HEK293 (cell line): ENCODE measurements around the gene TNFRSF14.

Experiments used
- CTCF ChIA-PET: fragments of 350-600 bp; formaldehyde crosslinking; extraction: SDS; loops from one replicate; lab custom pipeline; 2021; ENCODE audit warnings: antibody characterized with exemption; lab: Yijun Ruan, JAX
- POLR2A ChIA-PET: fragments of 300-600 bp; formaldehyde crosslinking; extraction: SDS; loops from one replicate; lab custom pipeline; 2020; ENCODE audit warnings: antibody characterized with exemption, inconsistent platforms; lab: Yijun Ruan, JAX
- H3K27ac ChIP-seq: fragments of 200-500 bp; sonication (Bioruptor generic); 2 replicates; pipeline ENCODE4 v1.5.1; 2014; ENCODE audit warnings: low read depth, low read length, control low read depth, inconsistent platforms; ENCODE audit errors: extremely low read depth
- H3K36me3 ChIP-seq, 2 experiments: fragments of 200-500 bp in 1 of 2; sonication (Bioruptor generic) in 1 of 2; 1 replicate in 1 of 2; 2 replicates in 1 of 2; pipeline ENCODE4 v1.5.1; 2014 to 2017; ENCODE audit warnings: inconsistent platforms in 2 of 2, low read length in 2 of 2; ENCODE audit not compliant: control insufficient read depth in 2 of 2, insufficient read depth in 1 of 2
- H3K4me1 ChIP-seq: fragments of 200-500 bp; sonication (Bioruptor generic); 2 replicates; pipeline ENCODE4 v1.5.1; 2014; ENCODE audit warnings: mild to moderate bottlenecking, low read length, inconsistent platforms; ENCODE audit not compliant: control insufficient read depth, insufficient read depth
- H3K4me3 ChIP-seq: 2 replicates; pipeline ENCODE4 v1.5.1; 2011; ENCODE audit warnings: low read depth, mild to moderate bottlenecking, control low read depth, low read length, moderate library complexity
- H3K9me3 ChIP-seq: fragments of 200-500 bp; sonication (Bioruptor generic); 2 replicates; pipeline ENCODE4 v1.5.1; 2014; ENCODE audit warnings: low read depth, low read length, inconsistent platforms; ENCODE audit not compliant: control insufficient read depth, insufficient read depth
- HOXC10 ChIP-seq: sonication (generic); formaldehyde crosslinking; IDR thresholded peaks from 2 replicates; pipeline ENCODE4 v1.8.1; 2023; ENCODE audit warnings: mild to moderate bottlenecking, missing genetic modification reagents
- ZBTB17 ChIP-seq: fragments of 450-650 bp; formaldehyde crosslinking; IDR thresholded peaks from 2 replicates; pipeline ENCODE4 v1.5.1; 2016; ENCODE audit warnings: missing biosample characterization, missing genetic modification characterization
- ZBTB26 ChIP-seq: fragments of 450-650 bp; formaldehyde crosslinking; optimal IDR thresholded peaks from 2 replicates; pipeline ENCODE3; 2016; ENCODE audit warnings: missing biosample characterization, mild to moderate bottlenecking, missing genetic modification characterization
- ZFP69B ChIP-seq: fragments of 450-650 bp; formaldehyde crosslinking; IDR thresholded peaks from 2 replicates; pipeline ENCODE4 v1.5.1; 2016; ENCODE audit warnings: missing biosample characterization, missing genetic modification characterization
- ZNF10 ChIP-seq: fragments of 450-650 bp; formaldehyde crosslinking; IDR thresholded peaks from 2 replicates; pipeline ENCODE4 v1.5.1; 2017; ENCODE audit warnings: missing biosample characterization, missing genetic modification characterization
- ZNF140 ChIP-seq: fragments of 450-650 bp; formaldehyde crosslinking; IDR thresholded peaks from 2 replicates; pipeline ENCODE4 v1.5.1; 2016; ENCODE audit warnings: missing biosample characterization, missing genetic modification characterization
- ZNF223 ChIP-seq: fragments of 450-650 bp; formaldehyde crosslinking; IDR thresholded peaks from 2 replicates; pipeline ENCODE4 v1.5.1; 2016; ENCODE audit warnings: missing biosample characterization, missing genetic modification characterization
- ZNF24 ChIP-seq: fragments of 450-650 bp; formaldehyde crosslinking; IDR thresholded peaks from 2 replicates; pipeline ENCODE4 v1.5.1; 2016; ENCODE audit warnings: missing biosample characterization, missing genetic modification characterization
- ZNF280D ChIP-seq: fragments of 450-650 bp; formaldehyde crosslinking; IDR thresholded peaks from 2 replicates; pipeline ENCODE4 v1.5.1; 2016; ENCODE audit warnings: missing biosample characterization, missing genetic modification characterization
- ZNF37A ChIP-seq: fragments of 450-650 bp; IDR thresholded peaks from 2 replicates; pipeline ENCODE4 v1.5.1; 2018; ENCODE audit warnings: missing biosample characterization, missing genetic modification characterization
- ZNF391 ChIP-seq: fragments of 450-650 bp; formaldehyde crosslinking; IDR thresholded peaks from 2 replicates; pipeline ENCODE4 v1.5.1; 2016; ENCODE audit warnings: low read depth, missing biosample characterization, missing genetic modification characterization, borderline replicate concordance
- ZNF555 ChIP-seq: fragments of 450-650 bp; formaldehyde crosslinking; conservative IDR thresholded peaks from 2 replicates; pipeline ENCODE4 v1.5.1; 2017; ENCODE audit warnings: missing biosample characterization, mild to moderate bottlenecking, missing genetic modification characterization, inconsistent platforms
- ZNF561 ChIP-seq: fragments of 450-650 bp; IDR thresholded peaks from 2 replicates; pipeline ENCODE4 v1.5.1; 2018; ENCODE audit warnings: missing biosample characterization, missing genetic modification characterization, borderline replicate concordance
- ZNF596 ChIP-seq: fragments of 450-650 bp; IDR thresholded peaks from 2 replicates; pipeline ENCODE4 v1.5.0; 2018; ENCODE audit warnings: missing biosample characterization, mild to moderate bottlenecking, missing genetic modification characterization, moderate library complexity
- ZNF621 ChIP-seq: fragments of 450-650 bp; formaldehyde crosslinking; IDR thresholded peaks from 2 replicates; pipeline ENCODE4 v1.5.1; 2017; ENCODE audit warnings: missing biosample characterization, missing genetic modification characterization
- ZNF654 ChIP-seq: fragments of 450-650 bp; formaldehyde crosslinking; IDR thresholded peaks from 2 replicates; pipeline ENCODE4 v1.5.1; 2016; ENCODE audit warnings: low read depth, missing biosample characterization, missing genetic modification characterization
- ZNF677 ChIP-seq: fragments of 450-650 bp; IDR thresholded peaks from 2 replicates; pipeline ENCODE4 v1.5.0; 2018; ENCODE audit warnings: missing biosample characterization, mild to moderate bottlenecking, missing genetic modification characterization, moderate library complexity
- ZNF777 ChIP-seq: fragments of 450-650 bp; formaldehyde crosslinking; IDR thresholded peaks from 2 replicates; pipeline ENCODE4 v1.5.1; 2017; ENCODE audit warnings: missing biosample characterization, missing genetic modification characterization, borderline replicate concordance
- ZNF792 ChIP-seq: fragments of 450-650 bp; formaldehyde crosslinking; IDR thresholded peaks from 2 replicates; pipeline ENCODE4 v1.5.1; 2016; ENCODE audit warnings: missing biosample characterization, missing genetic modification characterization
- ZSCAN23 ChIP-seq: fragments of 450-650 bp; formaldehyde crosslinking; IDR thresholded peaks from 2 replicates; pipeline ENCODE4 v1.5.1; 2016; ENCODE audit warnings: missing biosample characterization, missing genetic modification characterization
- TF ChIP-seq, protein P1 (sequence below): fragments of 450-650 bp; formaldehyde crosslinking; IDR thresholded peaks from 2 replicates; pipeline ENCODE4; 2016; ENCODE audit warnings: missing biosample characterization, missing genetic modification characterization
- TF ChIP-seq, protein P2 (sequence below): fragments of 450-650 bp; formaldehyde crosslinking; IDR thresholded peaks from 2 replicates; pipeline ENCODE4 v1.5.1; 2016; ENCODE audit warnings: missing biosample characterization, missing genetic modification characterization

TNFRSF14 gene

DNA sequence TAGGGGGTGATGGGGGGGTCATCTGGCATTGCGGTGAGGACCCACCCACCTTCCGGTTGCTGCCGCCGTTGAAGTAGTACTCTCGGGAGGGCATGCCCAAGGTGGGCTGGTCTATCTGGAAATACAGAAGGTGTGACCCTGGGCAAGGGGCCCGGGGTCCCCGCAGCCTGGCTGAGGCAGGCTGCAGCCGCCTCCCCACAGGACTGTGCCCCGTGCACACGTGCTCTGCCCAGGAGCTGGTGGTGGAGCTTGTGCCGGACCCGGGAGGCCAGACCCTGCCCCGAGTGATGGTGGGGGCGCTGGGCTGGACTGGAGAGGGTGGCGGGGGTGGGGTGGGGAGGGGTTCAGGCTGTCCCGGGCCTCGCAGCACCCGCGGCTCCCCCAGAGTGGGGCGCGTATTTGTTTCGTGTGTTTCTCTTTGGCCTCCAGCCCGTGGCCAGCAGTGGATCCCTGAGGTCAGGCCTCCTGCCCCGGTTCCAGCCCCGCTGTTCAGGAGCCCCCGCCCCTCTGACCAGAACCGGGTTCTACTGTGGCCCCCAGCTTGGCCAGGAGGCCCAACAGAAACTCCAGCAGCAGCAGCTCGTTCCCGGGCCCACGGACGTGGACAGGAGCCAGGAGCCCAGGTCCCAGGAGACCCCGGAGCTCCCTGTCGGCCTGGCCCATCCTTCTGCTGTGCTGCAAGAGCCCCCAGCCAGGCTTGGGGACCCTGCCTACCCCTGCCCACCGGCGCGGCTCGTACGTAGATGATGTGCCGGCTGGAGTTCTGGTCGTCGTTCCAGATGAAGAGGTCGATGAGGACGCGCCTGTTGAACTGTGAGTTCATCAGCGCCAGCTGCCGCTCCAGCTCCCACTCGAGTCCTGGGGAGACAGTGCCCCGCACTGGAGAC is 49.6 kb downstream of the TNFRSF14 start (continued):
- TF ChIP-seq ZNF223 (tag by site-specific recombination) (no peak), ZNF37A (tag by site-specific recombination) (no peak)

GRCh38 chr1:2606396-2606880 is 50.3 kb downstream of the TNFRSF14 start:
- POLR2A ChIA-PET = no interaction called here
- Histone ChIP-seq H3K27ac (no peak overlapping the region), H3K36me3 (no peaks in the 10 kb centered on the region), H3K9me3 (no peaks in the 10 kb centered on the region), H3K4me3 (no peak overlapping the region), H3K4me1 (no peaks in the 10 kb centered on the region)
- CTCF ChIA-PET = no interaction called here
- no peak for TF ChIP-seq ZBTB26 (tag by site-specific recombination)
- no peak for TF ChIP-seq ZNF37A (tag by site-specific recombination)
- TF ChIP-seq ZNF555 (tag by site-specific recombination) = no peak
- no peak for TF ChIP-seq ZNF223 (tag by site-specific recombination)
- no peak for TF ChIP-seq ZFP69B
- TF ChIP-seq ZNF654 (tag by site-specific recombination) = no peak
- no peak for TF ChIP-seq ZNF621 (tag by site-specific recombination)
- TF ChIP-seq HOXC10 (CRISPR knock-in tag) = no peak
- TF ChIP-seq ZNF561 = no peak
- no peak for TF ChIP-seq ZNF280D (tag by site-specific recombination)
- no peak for TF ChIP-seq ZSCAN23

- H3K27ac ChIP-seq = no peak overlapping the region
- no peak overlapping the region for H3K4me3 ChIP-seq
- no peaks in the 10 kb centered on the region for H3K36me3 ChIP-seq
- no peaks in the 10 kb centered on the region for H3K4me1 ChIP-seq
- ChIA-PET POLR2A (no interaction called here), CTCF (no interaction called here)
- H3K9me3 ChIP-seq = no peaks in the 10 kb centered on the region
- TF ChIP-seq ZNF223 (tag by site-specific recombination) (no peak), ZNF391 (no peak), ZNF10 (tag by site-specific recombination) (no peak), ZFP69B (no peak), ZNF140 (no peak), ZNF677 (no peak), ZNF777 (tag by site-specific recombination) (no peak), ZNF24 (no peak), ZNF596 (no peak), ZBTB17 (no peak), ZNF792 (tag by site-specific recombination) (no peak)
- TF ChIP-seq, protein P1, sequence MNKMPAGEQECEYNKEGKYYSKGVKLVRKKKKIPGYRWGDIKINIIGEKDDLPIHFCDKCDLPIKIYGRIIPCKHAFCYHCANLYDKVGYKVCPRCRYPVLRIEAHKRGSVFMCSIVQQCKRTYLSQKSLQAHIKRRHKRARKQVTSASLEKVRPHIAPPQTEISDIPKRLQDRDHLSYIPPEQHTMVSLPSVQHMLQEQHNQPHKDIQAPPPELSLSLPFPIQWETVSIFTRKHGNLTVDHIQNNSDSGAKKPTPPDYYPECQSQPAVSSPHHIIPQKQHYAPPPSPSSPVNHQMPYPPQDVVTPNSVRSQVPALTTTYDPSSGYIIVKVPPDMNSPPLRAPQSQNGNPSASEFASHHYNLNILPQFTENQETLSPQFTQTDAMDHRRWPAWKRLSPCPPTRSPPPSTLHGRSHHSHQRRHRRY = no peak
- TF ChIP-seq, protein P2, sequence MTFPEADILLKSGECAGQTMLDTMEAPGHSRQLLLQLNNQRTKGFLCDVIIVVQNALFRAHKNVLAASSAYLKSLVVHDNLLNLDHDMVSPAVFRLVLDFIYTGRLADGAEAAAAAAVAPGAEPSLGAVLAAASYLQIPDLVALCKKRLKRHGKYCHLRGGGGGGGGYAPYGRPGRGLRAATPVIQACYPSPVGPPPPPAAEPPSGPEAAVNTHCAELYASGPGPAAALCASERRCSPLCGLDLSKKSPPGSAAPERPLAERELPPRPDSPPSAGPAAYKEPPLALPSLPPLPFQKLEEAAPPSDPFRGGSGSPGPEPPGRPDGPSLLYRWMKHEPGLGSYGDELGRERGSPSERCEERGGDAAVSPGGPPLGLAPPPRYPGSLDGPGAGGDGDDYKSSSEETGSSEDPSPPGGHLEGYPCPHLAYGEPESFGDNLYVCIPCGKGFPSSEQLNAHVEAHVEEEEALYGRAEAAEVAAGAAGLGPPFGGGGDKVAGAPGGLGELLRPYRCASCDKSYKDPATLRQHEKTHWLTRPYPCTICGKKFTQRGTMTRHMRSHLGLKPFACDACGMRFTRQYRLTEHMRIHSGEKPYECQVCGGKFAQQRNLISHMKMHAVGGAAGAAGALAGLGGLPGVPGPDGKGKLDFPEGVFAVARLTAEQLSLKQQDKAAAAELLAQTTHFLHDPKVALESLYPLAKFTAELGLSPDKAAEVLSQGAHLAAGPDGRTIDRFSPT (tag by site-specific recombination) = no peak
Observed at GRCh38 chr1:2606881-2607621, 50.9 kb downstream of the TNFRSF14 start.
